Lower lobe of right lung (tissue), 2 donors: ENCODE results near the gene LRRK1. TPM values are rescaled to one million over a fixed set of nuclear protein-coding genes. Genes with fewer than 3 reads are reported as not detected.

Experiments
- ATAC-seq, 2 donors: fragments of 200-7000 bp; cut with Tn5 transposase; one replicate each; pipeline ENCODE4 v1.9.1; 2020 to 2022; ENCODE audit warnings: mild to moderate bottlenecking in 2 of 2, moderate library complexity in 2 of 2
- DNase-seq: peaks from one replicate; pipeline ENCODE4 v3.0.0-alpha.2; 2020
- H3K27ac ChIP-seq: fragments of 200-600 bp; one replicate; pipeline ENCODE4 v1.8.0; 2022
- H3K27me3 ChIP-seq: fragments of 200-600 bp; one replicate; pipeline ENCODE4 v1.8.0; 2022; ENCODE audit warnings: low read depth
- H3K36me3 ChIP-seq: fragments of 200-600 bp; one replicate; pipeline ENCODE4 v1.8.0; 2022; ENCODE audit warnings: mild to moderate bottlenecking
- H3K4me1 ChIP-seq: fragments of 200-600 bp; one replicate; pipeline ENCODE4 v1.8.0; 2022
- H3K4me3 ChIP-seq: fragments of 200-600 bp; one replicate; pipeline ENCODE4 v1.8.0; 2022; ENCODE audit warnings: mild to moderate bottlenecking
- H3K9me3 ChIP-seq: fragments of 200-600 bp; one replicate; pipeline ENCODE4 v1.8.0; 2022
- CTCF ChIP-seq: fragments of 200-600 bp; IDR thresholded peaks from one replicate; pipeline ENCODE4 v1.8.0; 2022; ENCODE audit warnings: antibody characterized with exemption, mild to moderate bottlenecking
- intact Hi-C: fragments of 100-400 bp; cut with DNase I; formaldehyde crosslinking; loops from one replicate; pipeline ENCODE4 v1.11.0; 2022
- total RNA-seq: library from RNA; stranded (reverse); fragmentation: NEBNext Ultra II Directional; extraction: Animal tissue kit (Norgen Biotek cat#: 25700); gene quantifications from one replicate; pipeline ENCODE4 v1.2.1, GENCODE V29; 2021
- donor health status: DM: no; HTN: yes; CAD: no; lungs with severe emphysema.

Gene LRRK1
- total RNA-seq, 1 donor from 2014 or later, result 24.3 TPM

GRCh38 chr15:101004500-101004899 is 85.3 kb downstream of the LRRK1 start:
- Histone ChIP-seq H3K27me3 (no peaks in the 10 kb centered on the region), H3K36me3 (no peaks in the 10 kb centered on the region), H3K9me3 (no peaks in the 10 kb centered on the region), H3K27ac (no peak overlapping the region), H3K4me3 (no peak overlapping the region), H3K4me1 (peaks cover 17% of the 10 kb centered on the region)
- intact Hi-C loops, result loop anchor here (10.0 kb wide), 2 partner anchors 90 to 370 kb away; partner anchors contain the start of gene LRRK1
- ATAC-seq (no peak), DNase-seq (no peak)
- TF ChIP-seq CTCF, result no peak

- no peak for DNase-seq
- Histone ChIP-seq H3K9me3 (no peaks in the 10 kb centered on the region), H3K4me1 (peaks cover 17% of the 10 kb centered on the region), H3K36me3 (no peaks in the 10 kb centered on the region), H3K27ac (no peak overlapping the region), H3K4me3 (no peak overlapping the region), H3K27me3 (no peaks in the 10 kb centered on the region)
- no peak for TF ChIP-seq CTCF
- no peak for ATAC-seq
- intact Hi-C loops, result loop anchor here (10.0 kb wide), 2 partner anchors 90 to 370 kb away; partner anchors contain the start of gene LRRK1
Measured at GRCh38 chr15:101004986-101005747, 86.0 kb downstream of the LRRK1 start.

GRCh38 chr15:101006931-101007691 is 88.0 kb downstream of the LRRK1 start:
- H3K36me3 ChIP-seq, result peaks cover 8% of the 10 kb centered on the region
- H3K27me3 ChIP-seq, result no peaks in the 10 kb centered on the region
- no peak overlapping the region for H3K4me3 ChIP-seq
- ATAC-seq, result peak; percentile 85 to 89
- intact Hi-C loops, result loop anchor here (10.0 kb wide), 2 partner anchors 92 to 372 kb away; partner anchors contain the start of gene LRRK1
- DNase-seq, result peak; percentile 85
- H3K27ac ChIP-seq, result no peak overlapping the region
- H3K9me3 ChIP-seq, result no peaks in the 10 kb centered on the region
- peaks cover 17% of the 10 kb centered on the region for H3K4me1 ChIP-seq
- peak; percentile 86 for TF ChIP-seq CTCF

- peaks cover 17% of the 10 kb centered on the region for H3K4me1 ChIP-seq
- DNase-seq (peak; percentile 90), ATAC-seq (peak; percentile 94 to 95)
- peak overlapping the region; percentile 60 for H3K4me3 ChIP-seq
- H3K27ac ChIP-seq, result peak overlapping the region; percentile 43
- intact Hi-C loops, result loop anchor here (10.0 kb wide), 2 partner anchors 94 to 374 kb away; partner anchors contain the start of gene LRRK1
- H3K27me3 ChIP-seq, result no peaks in the 10 kb centered on the region
- TF ChIP-seq CTCF, result peak; percentile 98
- H3K9me3 ChIP-seq, result no peaks in the 10 kb centered on the region
- H3K36me3 ChIP-seq, result peaks cover 12% of the 10 kb centered on the region
Measured at GRCh38 chr15:101008158-101009139, 89.3 kb downstream of the LRRK1 start.

GRCh38 chr15:101009176-101009575 is 90.0 kb downstream of the LRRK1 start:
- Histone ChIP-seq H3K36me3 (peaks cover 16% of the 10 kb centered on the region), H3K27me3 (no peaks in the 10 kb centered on the region), H3K4me3 (no peak overlapping the region), H3K27ac (no peak overlapping the region), H3K9me3 (no peaks in the 10 kb centered on the region), H3K4me1 (peaks cover 17% of the 10 kb centered on the region)
- intact Hi-C loops, result loop anchor here (10.0 kb wide), 2 partner anchors 94 to 374 kb away; partner anchors contain the start of gene LRRK1
- ATAC-seq, result no peak
- DNase-seq, result no peak
- TF ChIP-seq CTCF, result no peak
